HG02981 (cell line): ENCODE data around the gene PSMB1.
"Not testable (repeated sequence)": the region's sequence is repeated elsewhere in the genome, so short reads cannot be mapped to it uniquely, and the experiment has no call there.

ENCODE experiments used
- ATAC-seq: cut with Tn5 transposase; IDR thresholded peaks from one replicate; pipeline ENCODE4 v1.9.1; 2021; ENCODE audit warnings: mild to moderate bottlenecking, moderate library complexity; ENCODE audit not compliant: unreplicated experiment

Gene PSMB1

GRCh38 chr6:170504479-170504878, 48.6 kb downstream of the PSMB1 start:
- ATAC-seq = no peak

- no peak for ATAC-seq
Measured at GRCh38 chr6:170503414-170503761, 49.7 kb downstream of the PSMB1 start.

GRCh38 chr6:170502733-170503413, 50.2 kb downstream of the PSMB1 start:
- not testable (repeated sequence) for ATAC-seq

GRCh38 chr6:170502268-170502667, 50.8 kb downstream of the PSMB1 start:
- not testable (repeated sequence) for ATAC-seq

GRCh38 chr6:170500955-170501590, 52.0 kb downstream of the PSMB1 start:
- no peak for ATAC-seq

- no peak for ATAC-seq
Measured at GRCh38 chr6:170497841-170498301, 55.2 kb downstream of the PSMB1 start.

- ATAC-seq = no peak
Measured at GRCh38 chr6:170493354-170493753, 59.8 kb downstream of the PSMB1 start.

- no peak for ATAC-seq
Measured at GRCh38 chr6:170490259-170490658, 62.8 kb downstream of the PSMB1 start.

GRCh38 chr6:170489836-170490235, 63.3 kb downstream of the PSMB1 start:
- ATAC-seq = no peak

- ATAC-seq = no peak
Measured at GRCh38 chr6:170487707-170488329, 65.3 kb downstream of the PSMB1 start.

GRCh38 chr6:170485159-170485558, 67.9 kb downstream of the PSMB1 start:
- ATAC-seq = no peak
